Suprapubic skin (tissue), 3 donors: Measurements from ENCODE around the gene NPEPL1.

Source experiments
- POLR2AphosphoS5 ChIP-seq, 3 donors: sonication (generic); formaldehyde crosslinking; IDR thresholded peaks; one replicate each; pipeline ENCODE4 v1.6.1; 2017; ENCODE audit warnings: antibody characterized with exemption in 3 of 3
- TF ChIP-seq, protein P1 (sequence below), 2 donors: fragments of 200-600 bp in 1 of 2; fragments of 450-650 bp in 1 of 2; sonication (generic) in 1 of 2; IDR thresholded peaks; one replicate each; pipeline ENCODE4 v1.5.1; 2016 to 2019; ENCODE audit warnings: antibody characterized with exemption in 2 of 2, mild to moderate bottlenecking in 1 of 2, moderate library complexity in 1 of 2

DNA sequence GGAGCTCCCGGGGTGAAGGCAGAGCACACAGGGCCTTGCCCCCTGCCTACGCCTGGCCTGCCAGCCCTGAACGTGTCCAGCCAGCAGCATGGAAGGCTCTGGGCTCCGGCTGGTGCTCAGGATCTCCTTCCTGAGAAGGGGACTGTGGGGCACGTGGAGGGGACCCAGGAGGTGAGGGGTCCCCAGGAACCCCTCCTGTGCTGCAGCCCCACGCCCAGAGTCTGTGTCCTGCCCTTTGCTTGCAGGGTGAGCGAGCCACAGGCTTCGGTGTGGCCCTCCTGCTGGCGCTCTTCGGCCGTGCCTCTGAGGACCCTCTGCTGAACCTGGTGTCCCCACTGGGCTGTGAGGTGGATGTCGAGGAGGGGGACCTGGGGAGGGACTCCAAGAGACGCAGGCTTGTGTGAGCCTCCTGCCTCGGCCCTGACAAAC, 22.3 kb downstream of the NPEPL1 start:
- TF ChIP-seq, protein P1, sequence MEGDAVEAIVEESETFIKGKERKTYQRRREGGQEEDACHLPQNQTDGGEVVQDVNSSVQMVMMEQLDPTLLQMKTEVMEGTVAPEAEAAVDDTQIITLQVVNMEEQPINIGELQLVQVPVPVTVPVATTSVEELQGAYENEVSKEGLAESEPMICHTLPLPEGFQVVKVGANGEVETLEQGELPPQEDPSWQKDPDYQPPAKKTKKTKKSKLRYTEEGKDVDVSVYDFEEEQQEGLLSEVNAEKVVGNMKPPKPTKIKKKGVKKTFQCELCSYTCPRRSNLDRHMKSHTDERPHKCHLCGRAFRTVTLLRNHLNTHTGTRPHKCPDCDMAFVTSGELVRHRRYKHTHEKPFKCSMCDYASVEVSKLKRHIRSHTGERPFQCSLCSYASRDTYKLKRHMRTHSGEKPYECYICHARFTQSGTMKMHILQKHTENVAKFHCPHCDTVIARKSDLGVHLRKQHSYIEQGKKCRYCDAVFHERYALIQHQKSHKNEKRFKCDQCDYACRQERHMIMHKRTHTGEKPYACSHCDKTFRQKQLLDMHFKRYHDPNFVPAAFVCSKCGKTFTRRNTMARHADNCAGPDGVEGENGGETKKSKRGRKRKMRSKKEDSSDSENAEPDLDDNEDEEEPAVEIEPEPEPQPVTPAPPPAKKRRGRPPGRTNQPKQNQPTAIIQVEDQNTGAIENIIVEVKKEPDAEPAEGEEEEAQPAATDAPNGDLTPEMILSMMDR (IDR thresholded peaks at IDR 0.05) = no peak
- TF ChIP-seq POLR2AphosphoS5 (IDR thresholded peaks at IDR 0.05) = no peak
